ENCODE measurements around the gene TBC1D24.

DNA sequence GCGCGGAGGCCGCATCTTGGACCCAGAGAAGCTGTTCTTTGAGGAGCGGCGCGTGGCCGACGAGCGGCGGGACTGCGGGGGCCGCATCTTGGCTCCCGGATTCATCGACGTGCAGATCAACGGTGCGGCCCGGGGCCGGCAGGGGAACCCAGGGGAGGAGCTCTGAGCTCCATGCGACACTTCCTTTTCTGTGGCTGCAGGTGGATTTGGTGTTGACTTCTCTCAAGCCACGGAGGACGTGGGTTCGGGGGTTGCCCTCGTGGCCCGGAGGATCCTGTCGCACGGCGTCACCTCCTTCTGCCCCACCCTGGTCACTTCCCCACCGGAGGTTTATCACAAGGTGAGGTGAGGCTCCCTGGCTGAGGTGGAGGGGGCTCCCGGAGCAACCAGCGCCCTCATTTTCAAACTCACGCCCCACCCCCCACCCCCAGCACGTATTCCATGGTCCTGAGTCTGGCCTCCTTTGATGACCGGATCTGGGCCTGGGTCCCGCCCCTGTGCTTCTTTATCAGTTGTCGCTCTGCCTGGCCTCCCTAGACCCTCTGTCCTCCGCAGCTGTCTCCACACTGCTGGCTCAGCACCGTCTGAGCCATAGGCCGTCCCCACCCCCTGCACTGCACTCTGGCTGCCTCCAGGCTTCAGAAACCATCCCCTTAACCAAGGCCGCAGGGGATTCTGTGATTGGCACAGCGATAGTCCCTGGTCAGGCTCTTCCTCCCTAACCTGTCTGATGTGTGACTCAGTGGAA is 46.0 kb downstream of the TBC1D24 start:
- TF ChIP-seq POLR2A (IDR thresholded peaks at IDR 0.05; ENCODE audit: low read depth, low read length) (no peak), POLR2AphosphoS5 (IDR thresholded peaks at IDR 0.05; ENCODE audit: low read depth, low read length) (0 out of 2 replicates have a peak, but pooled peaks have one; percentile 14), TAF1 (IDR thresholded peaks at IDR 0.05; ENCODE audit: low read depth, low read length) (no peak), POU2F2 (IDR thresholded peaks at IDR 0.05; ENCODE audit: low read depth, low read length) (no peak)

Measured in GM12891 (cell line).